Left lobe of liver (tissue), 2 donors: Measurements from ENCODE around the gene ATP1A1. TPM values are rescaled to one million over a fixed set of nuclear protein-coding genes. Genes with fewer than 3 reads are reported as not detected.

Experiments
- ATAC-seq: fragments of 200-7000 bp; cut with Tn5 transposase; one replicate; pipeline ENCODE4 v1.9.1; 2020; ENCODE audit warnings: mild to moderate bottlenecking, moderate library complexity
- DNase-seq: peaks from one replicate; pipeline ENCODE4 v3.0.0-alpha.2; 2020; ENCODE audit warnings: low spot score
- total RNA-seq: library from RNA; stranded (reverse); gene quantifications from one replicate; pipeline ENCODE4 v1.2.1, GENCODE V29; 2021
- donor health status: DM: no; HTN: no; CAD: no; lungs with moderate emphysema.
- donor health status: DM: no; HTN: yes; CAD: no.

Gene ATP1A1
- total RNA-seq, 1 donor from 2014 or later, result 110 TPM

DNA sequence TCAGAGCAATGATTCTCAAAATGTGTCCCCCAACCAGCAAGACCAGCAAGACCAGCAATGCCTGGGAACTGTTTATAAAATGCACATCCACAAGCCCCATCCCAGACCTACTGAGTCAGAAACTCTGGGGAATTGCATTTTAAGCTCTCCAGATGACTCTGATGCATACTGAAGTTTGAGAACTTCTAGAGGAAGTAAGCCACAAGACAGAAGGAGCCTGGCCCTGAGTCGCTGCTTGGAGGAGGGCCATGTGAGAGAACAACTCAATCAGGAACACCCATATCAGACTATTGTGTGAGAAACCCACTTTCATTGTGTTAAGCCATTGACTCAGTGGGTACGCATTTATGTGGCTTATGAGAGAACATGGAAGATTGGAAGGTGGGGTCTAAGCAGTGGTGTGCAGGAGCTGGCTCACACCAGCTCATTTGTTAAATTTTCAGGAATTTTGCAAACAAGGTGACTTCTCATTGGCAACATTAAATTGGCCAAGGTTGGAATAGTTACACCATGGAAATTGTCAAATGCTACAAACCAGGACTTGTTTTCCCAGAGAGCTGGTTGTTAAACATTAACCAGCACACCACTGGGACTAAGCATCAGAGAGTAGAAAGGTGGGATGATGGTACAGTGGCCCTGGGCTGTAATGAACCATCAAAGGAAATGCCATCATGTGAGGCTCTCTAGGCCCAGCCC is 38.9 kb downstream of the ATP1A1 start:
- DNase-seq (no peak), ATAC-seq (peak; percentile 88)

DNA sequence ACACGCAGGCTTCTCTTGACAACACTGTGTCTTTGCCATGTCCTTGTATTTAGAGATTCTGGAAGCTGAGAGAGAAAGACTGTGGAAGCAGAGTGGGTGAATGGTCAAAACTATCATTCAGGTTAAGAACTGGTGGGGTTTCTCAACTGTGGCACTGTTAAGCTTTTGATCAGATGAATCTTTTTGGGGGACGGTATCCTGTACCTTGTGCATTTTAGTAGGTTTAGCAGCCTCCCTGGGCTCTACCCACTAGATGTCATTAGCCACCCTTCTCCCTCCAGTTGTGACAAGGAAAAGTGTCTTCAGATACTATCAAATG is 39.4 kb downstream of the ATP1A1 start:
- DNase-seq (no peak), ATAC-seq (no peak)

DNA sequence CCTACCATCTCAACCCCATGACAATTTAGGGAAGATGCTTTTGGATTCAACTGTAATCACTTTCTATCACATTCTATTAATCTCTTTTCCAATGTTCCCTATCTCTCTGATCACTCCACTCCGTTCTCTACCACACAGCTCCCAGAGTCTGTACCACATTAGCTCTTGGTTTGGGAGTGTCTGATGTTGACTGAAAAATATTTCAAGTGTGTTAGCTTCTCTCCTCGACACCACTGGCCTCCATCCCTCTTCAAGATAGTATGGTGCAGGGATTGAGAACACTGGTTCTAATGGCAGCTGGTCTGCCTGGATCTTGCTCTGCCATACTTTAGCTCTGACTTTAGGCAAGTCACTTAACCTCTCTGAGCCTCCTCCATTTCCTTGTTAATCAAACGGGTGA is 39.9 kb downstream of the ATP1A1 start:
- no peak for ATAC-seq
- DNase-seq, result no peak

DNA sequence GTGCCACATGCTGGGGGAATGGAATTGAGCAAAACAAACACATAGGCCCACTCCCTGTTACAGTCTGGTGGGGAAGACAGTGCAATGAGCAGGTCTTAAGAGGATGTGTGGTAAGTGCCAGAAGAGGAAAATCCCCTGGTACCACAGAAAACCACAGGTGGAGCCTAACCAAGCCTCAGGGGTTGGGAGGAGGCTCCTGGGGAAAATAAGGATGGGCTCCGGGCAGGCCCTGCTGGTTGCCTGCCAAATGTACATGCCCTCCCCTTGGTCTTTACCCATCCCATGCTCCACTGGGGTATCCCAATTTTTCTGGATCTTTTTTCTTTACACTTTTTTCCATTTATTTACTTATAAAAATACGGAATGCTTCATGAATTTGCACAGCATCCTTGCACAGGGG is 40.4 kb downstream of the ATP1A1 start:
- no peak for ATAC-seq
- no peak for DNase-seq

DNA sequence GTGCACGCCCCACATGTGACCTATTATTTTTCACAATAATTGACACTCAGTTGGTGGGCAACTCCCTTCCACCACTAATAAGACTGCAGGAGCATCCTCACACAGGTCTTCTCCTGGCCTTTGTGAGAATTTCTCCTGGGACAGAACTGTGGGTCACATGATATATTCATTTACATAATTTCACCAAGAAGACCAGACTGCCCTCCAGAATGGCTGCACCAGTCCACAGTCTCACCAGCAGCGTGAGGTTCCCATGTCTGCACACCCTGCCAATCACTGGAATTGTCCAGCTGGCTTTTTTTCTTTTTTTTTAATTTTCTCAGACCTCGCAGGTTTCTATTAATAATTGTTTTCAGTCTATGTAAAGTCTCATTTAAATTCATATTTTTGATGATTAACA is 41.3 kb downstream of the ATP1A1 start:
- ATAC-seq (no peak), DNase-seq (no peak)

DNA sequence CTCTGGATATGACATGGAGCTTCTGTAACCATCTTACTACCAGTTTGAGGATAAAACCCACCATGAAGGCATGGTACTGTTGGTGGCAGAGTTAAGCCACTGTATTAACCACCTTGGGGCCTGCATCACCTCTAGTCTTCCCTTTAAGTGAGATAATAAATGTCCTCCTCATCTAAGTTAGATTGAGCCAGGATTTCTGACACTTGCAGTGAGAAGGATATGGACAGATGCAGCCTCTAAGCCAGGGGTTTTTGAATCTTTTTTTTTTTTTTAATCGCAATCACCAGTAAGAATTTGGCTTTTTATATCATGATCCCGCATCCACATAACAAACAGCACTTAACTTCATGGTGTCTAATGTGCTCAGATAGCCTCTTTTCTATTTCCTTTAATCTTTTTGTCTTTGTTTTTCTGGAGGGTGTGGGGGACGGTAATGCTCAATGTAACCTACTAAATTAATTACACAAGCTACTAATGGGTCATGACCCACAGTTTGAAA is 42.2 kb downstream of the ATP1A1 start:
- no peak for DNase-seq
- no peak for ATAC-seq

DNA sequence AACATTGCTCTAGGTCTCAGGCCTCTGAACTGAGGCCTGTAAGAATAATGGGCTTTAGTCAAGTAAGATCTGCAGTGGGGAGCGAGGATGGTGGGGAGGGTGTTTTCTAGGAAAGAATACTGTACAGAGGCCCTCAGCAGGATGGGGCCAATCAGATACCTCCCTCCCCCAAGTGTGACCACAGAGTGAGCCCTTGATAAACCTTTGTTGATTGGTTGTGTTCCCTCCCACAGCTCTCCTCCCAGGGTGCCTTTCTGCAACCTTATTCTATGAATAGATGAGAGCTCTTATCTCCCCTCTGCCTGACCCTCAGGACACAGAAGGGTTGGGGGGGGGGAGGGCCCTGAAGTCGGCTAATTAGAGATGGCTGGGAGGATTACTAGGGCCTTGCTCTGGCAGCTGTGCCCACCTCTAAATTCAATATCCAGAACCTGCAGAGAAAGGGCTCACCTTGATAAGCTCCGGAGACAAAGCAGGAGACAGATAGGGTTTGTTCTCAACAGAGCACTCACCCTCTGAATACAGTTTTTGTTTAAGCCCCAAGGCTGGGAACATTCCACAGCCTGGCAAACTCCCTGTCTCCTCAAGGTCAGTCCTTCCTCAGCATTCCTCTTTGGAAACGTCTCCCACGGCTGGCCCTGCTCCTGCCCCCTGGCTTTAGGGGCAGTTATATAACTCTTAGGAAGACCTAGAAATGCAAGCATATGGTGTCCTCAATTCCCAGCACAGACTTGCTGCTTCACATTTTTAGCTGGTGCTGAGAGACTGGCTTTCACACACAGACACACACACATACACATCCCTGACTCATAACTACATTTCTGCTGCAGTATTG is 42.9 kb downstream of the ATP1A1 start:
- DNase-seq (no peak), ATAC-seq (no peak)

DNA sequence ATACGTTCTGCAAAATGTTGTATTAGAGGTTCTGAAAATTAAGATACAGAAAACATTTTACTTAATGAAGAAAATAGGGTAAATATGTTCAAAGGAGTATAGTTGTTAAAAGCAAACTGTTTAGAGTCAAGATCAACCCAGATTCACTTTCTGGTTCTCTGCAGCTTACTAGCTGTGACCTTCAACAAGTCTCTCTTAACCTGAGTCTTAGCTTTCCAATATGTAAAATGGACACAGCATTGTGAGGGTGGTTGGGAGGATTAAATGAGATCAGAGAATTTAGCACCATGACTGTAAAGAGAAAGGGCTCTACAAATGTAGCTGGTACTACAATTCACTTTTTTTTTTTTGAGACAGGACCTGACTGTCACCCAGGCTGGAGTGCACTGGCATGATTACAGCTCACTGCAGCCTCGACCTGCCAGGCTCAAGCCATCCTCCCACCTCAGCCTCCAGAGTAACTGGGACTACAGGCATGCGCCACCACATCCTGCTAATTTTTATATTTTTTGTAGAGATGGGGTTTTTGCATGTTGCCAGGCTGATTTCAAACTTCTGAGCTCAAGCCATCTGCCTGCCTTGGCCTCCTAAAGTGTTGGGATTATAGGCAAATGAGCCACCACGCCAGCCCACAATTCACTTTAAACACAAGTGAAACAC is 43.9 kb downstream of the ATP1A1 start:
- ATAC-seq, result no peak
- no peak for DNase-seq

DNA sequence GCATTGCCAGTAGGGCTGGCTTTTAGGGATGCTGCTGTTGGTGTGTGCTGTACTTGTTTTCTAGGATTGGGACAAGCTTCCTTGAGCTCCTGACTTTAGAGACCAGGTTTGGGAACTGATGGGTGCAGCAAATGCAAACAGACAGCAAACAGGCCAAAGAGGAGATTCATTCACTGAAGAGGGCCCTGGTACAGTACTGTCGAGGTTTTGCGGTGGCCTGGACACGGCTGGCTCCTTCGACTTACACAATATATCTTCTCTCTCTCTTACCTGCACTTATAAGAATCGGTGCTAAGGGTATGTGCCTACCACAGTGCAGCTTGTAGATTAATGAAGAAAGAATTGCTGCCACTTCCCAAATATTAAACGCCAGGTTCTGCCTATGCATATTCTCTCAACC is 44.6 kb downstream of the ATP1A1 start:
- ATAC-seq, result no peak
- DNase-seq, result no peak

DNA sequence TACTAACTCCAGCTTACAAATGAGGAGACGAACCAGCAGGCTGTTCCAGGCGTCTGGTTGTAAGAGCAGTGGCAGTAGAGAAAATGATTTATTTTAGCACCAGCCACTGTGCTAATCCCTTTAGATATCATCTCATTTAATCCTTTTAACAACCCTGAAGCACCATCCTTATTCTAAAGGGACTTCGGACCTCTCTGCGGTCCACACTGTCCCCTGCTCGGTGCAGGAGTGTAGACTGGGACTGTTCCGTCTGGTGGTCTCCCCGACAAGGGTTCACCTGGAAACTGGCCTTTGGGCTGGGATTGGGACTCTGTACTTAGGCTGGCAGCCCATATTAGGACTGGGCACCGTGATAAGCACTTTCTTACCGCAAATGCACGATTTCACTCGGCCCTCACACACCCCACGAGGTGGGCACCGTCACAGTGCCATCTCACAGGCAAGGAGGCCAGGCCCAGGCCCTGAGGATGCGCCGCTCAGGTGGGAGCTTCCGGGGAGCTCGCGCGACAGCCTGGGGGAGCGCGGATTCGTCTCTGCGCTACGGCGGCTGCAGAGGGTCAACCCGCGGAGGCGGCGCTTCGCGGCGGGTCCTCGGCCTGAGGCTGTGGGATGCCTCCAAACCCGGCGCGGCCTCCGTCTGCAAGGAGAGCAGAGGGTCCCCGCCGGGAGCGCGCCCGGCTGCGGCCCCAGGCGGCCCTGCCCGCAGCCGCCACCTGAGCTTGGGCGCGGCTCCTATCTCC is 45.2 kb downstream of the ATP1A1 start:
- ATAC-seq (peak; percentile 95), DNase-seq (peak; percentile 87)

DNA sequence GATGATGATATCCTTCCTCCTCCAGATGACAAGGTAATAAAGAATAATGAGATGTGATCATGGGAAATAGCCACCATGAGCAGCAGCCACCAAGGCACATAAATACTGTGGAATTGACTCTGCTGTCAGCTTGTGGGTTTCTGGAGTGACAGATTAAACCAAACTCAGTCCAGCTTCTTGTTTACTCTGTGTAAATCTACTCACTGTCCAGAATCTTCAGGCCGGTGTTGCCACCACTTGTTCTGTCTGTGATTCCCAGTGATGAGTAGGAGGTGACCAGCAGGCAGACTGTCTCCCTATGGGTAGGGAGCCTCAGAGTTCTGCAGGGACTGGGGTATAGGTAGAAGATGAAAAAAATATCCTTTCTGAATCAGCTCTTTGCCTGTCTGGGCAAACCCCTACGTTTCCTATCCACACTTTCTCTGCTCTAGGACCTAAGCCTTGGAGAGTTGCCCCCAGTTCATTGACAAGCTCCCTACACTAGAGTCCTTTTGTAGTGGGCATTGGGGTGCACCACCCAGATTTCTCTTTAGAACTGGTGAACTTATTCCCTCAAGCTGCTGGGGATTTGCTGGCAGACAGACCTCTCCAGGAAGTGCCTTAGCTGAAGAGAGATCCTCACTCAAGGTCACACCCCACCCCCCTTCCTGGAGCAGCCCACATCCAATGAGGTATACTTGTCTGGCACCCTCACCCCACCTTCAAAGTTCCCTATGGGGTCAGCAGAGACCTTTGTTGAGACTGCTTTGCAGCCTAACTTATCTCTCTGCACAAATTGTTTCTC is 47.6 kb downstream of the ATP1A1 start:
- peak; percentile 66 for ATAC-seq
- no peak for DNase-seq

DNA sequence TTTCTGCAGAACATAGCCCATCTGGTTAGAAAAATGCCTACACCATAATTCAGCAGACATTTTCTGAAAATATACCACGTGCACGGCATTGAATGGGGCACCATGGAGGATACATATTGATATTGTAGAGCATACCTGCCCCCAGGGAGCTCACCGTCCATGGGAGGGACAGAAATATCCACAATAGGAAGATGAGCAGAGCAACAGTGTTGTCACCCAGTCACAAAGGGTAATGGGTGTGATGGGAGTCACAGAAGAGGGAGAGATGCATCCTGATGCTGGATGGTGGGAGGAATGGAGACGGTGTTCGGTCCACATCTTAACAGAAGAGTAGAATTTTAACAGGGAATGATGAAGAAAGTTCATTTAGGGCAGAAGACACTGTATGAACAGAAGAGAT is 51.4 kb downstream of the ATP1A1 start:
- DNase-seq (no peak), ATAC-seq (no peak)

DNA sequence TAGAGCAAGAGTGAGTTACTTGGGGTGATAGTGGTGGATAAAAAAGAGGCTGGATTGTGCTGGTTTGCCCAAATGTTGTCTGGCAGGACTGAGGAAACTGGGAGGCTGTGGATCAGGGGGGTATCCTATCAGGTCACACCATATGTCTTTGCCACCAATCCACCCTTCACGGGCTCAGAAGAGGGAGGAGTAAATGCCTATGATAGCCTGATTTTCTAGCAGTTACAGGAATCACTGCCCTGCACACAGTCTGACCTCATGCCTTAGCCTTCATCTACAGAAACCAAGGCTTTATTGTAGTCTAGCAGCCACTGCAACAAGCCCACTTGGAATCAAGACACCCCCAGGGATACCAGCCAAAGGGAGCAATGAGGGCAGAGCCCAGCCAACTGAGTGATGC is 51.8 kb downstream of the ATP1A1 start:
- ATAC-seq (no peak), DNase-seq (no peak)

DNA sequence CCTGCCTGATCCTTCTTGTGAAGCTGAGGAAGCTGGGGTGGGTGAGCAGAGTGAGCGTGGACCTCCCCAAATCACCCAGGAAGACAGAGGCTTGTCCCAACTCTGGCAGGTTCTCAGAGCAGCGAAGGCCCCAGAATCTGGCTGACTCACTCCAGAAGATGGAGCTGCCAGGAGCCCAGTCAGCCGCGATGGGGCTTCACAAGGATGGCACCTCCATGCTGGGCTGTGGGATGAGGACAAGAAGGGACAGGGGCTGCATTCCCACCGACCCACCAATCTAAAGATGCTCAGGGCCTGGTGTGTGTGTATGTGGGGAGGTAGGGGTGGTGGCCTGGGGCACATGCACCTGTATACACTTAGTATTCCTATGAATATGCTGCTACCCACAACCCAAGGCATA is 52.9 kb downstream of the ATP1A1 start:
- ATAC-seq (no peak), DNase-seq (no peak)

DNA sequence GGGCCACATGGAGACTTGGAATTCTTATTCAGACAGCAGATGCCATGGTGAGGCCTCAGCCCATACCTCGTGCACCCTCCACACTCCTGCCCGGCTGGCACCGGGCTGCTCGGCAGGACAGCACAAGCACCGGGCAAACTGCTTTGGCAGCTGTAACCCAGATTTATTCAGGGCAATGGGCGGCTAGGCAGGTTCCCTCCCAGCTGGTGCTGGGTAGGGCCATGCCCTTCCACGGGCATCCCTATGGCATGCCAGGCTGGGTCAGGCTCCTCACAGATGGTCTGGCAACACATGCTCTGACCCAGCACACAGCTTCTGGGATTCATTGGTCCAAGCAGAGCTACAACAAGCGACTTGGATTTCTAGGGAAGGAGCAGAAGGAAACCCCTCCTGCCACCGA is 53.4 kb downstream of the ATP1A1 start:
- no peak for DNase-seq
- ATAC-seq, result no peak

DNA sequence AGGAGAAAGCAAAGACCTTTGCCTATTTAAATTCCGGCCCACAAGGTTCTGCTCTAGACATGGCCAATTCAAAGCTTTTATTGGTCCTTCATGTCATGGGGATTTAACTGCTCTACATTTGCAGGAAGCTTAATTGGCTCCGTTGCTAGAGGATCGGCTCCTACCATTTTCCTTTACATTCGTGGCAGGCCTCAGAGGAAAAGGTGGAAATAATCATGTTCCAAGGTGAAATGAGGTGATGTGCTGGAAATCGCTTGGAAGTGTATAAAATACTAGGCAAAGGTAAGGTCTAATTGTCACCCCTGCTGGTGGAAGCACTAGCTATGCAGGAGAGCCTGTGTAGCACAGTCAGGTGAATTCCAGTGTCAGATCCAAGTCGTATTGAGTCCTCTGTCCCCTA is 55.5 kb downstream of the ATP1A1 start:
- ATAC-seq (no peak), DNase-seq (no peak)

DNA sequence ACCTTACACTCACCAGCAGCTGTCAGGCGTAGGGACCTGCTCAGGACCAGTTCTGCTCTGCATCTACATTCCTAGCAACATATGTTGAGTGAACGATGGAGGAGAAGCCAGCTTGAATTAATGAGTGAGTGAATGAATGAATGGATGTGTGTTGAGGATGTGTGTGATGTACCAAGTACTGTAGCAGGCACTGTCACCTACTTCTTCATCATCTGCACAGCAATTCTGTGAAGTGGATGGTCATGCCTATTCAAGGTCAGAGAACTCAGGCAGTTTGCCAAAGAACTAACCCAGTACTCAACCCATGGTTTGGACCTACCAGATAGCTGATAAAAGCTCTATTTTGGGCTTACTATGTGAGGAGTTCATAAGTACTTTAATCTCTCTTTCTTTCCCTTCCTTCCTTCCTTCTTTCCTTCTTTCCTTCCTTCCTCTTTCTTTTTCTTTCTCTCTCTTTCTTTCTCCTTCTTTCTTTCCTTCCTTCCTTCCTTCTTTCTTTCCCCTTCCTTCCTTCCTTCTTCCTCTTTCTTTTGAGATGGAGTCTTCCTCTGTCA is 56.9 kb downstream of the ATP1A1 start:
- no peak for ATAC-seq
- DNase-seq, result no peak

DNA sequence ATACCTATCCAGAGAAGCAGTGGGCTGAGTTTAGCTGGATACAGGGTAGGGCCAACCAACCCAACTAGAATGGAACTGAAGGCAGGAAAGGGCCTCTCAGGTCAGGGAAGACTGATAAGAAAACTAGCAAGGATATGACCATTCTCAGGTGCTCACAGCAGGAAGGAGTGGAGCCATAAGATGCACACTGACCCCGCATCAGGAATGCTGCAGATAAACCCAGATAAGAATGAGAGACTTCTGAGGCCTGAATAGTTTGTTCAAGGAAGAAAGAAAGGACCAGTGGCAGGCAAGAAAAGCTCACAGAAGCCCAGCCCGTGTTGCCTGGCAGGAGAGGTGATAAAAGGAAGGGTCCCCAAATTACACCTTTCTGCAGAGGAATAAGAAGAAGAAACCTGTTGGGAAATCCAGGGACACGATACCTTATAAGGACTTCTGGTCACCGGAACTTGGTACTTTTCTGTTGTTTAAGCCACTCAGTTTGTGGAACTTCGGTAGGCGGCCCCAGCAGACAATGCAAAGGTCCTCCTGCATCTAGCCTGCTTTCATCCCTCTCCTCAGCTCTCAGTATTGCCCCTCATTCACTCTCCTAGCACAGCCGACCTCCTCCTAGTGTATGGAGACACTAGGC is 58.9 kb downstream of the ATP1A1 start:
- no peak for ATAC-seq
- no peak for DNase-seq

DNA sequence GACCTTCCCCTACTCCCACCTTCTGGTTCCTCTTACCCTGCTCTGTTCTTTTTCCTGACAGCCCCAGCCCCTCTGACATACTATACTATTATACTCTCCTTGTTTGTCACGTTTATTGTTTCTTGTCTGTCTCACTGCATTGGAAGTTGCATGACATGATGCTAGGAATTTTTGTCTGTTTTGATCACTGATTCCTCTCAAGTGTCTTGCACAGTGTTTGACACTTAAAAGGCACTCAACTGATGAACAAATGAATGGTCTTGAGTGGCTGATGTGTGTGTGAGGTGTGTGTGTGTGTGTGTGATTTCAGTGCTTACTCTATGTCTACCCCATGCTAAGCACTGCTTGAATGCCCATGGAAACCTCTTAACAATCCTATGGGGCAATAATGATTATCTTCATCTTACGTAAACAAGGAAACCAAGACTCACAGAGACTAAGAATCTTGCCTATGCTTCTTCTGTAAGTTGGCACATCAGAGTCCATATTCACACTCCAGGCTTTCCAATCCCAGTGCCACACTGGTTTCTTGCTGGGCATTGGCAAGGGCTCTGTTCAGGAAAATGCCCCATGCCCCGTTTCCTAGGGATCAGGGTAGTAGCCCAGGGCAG is 59.7 kb downstream of the ATP1A1 start:
- DNase-seq (no peak), ATAC-seq (no peak)
